Neural cell (in vitro differentiated cells): ENCODE measurements around the gene FGD3.

Experiments
- CTCF ChIP-seq: fragments of 450-650 bp; IDR thresholded peaks from 2 replicates; pipeline ENCODE4 v1.5.1; 2014; ENCODE audit warnings: antibody characterized with exemption, mild to moderate bottlenecking, moderate library complexity; ENCODE audit not compliant: poor library complexity, severe bottlenecking
- EP300 ChIP-seq: fragments of 450-650 bp; conservative IDR thresholded peaks from 2 replicates; pipeline ENCODE4 v1.6.1; 2014; ENCODE audit warnings: antibody characterized with exemption, mild to moderate bottlenecking, moderate library complexity; ENCODE audit not compliant: poor library complexity, severe bottlenecking
- EZH2 ChIP-seq: fragments of 200-600, 300-800 bp; shearing (Covaris generic), sonication (generic); IDR thresholded peaks from 2 replicates; pipeline ENCODE4 v1.6.1; 2014; ENCODE audit warnings: antibody characterized with exemption, low read length, borderline replicate concordance, mild to moderate bottlenecking; ENCODE audit not compliant: insufficient read depth, poor library complexity, severe bottlenecking
- MXI1 ChIP-seq: fragments of 450-650 bp; conservative IDR thresholded peaks from 2 replicates; pipeline ENCODE4 v1.6.1; 2014; ENCODE audit warnings: antibody characterized with exemption, mild to moderate bottlenecking; ENCODE audit not compliant: poor library complexity, severe bottlenecking
- RAD21 ChIP-seq: fragments of 450-650 bp; conservative IDR thresholded peaks from 2 replicates; pipeline ENCODE4 v1.6.1; 2014; ENCODE audit warnings: antibody characterized with exemption, mild to moderate bottlenecking, moderate library complexity
- REST ChIP-seq: IDR thresholded peaks from 2 replicates; pipeline ENCODE4 v1.6.1; 2012; ENCODE audit warnings: borderline replicate concordance

GRCh38 chr9:92970467-92970923 lies 23.2 kb downstream of the FGD3 start:
- TF ChIP-seq CTCF (no peak), EP300 (no peak), REST (no peak), RAD21 (no peak), MXI1 (no peak), EZH2 (no peak)
